Caco-2 (cell line): ENCODE data around the gene PAPSS2. TPM values are rescaled to one million over a fixed set of nuclear protein-coding genes. Genes with fewer than 3 reads are reported as not detected.
"Not testable (repeated sequence)": the region's sequence is repeated elsewhere in the genome, so short reads cannot be mapped to it uniquely, and the experiment has no call there.

Experiments
- BruUV-seq: library from RNA; stranded (reverse); fragments of 400-500 nt; replicated peaks from 2 replicates; lab custom pipeline; 2021; lab: Mats Ljungman, UMichigan
- CTCF ChIA-PET: fragments of 300-600 bp; sonication (Branson Sonifier 250); formaldehyde crosslinking; loops from one replicate; lab custom pipeline; 2022; ENCODE audit warnings: antibody characterized with exemption; lab: Charles Lee
- POLR2A ChIA-PET: fragments of 300-600 bp; sonication (Branson Sonifier 250); formaldehyde crosslinking; loops from one replicate; lab custom pipeline; 2022; ENCODE audit warnings: antibody characterized with exemption; lab: Charles Lee
- DNase-seq, 2 experiments: peaks; one replicate each; pipeline versions ENCODE4 v3.0.0 to v3.0.0-alpha.2; 2020 to 2022
- H3K27me3 ChIP-seq: replicated peaks from 2 replicates; pipeline ENCODE4 v1.6.0; 2011; ENCODE audit warnings: low read length; ENCODE audit not compliant: control insufficient read depth, insufficient read depth
- H3K36me3 ChIP-seq: 2 replicates; pipeline ENCODE4 v1.5.1; 2011; ENCODE audit warnings: low read length; ENCODE audit not compliant: control insufficient read depth, insufficient read depth
- H3K4me1 ChIP-seq: fragments of 250-450 bp; sonication (Bioruptor Pico); 2 replicates; pipeline ENCODE4 v1.5.1; 2020; ENCODE audit warnings: mild to moderate bottlenecking
- H3K4me3 ChIP-seq: 2 replicates; pipeline ENCODE4 v1.5.1; 2011; ENCODE audit warnings: low read depth, mild to moderate bottlenecking, control low read depth, low read length
- H3K9me3 ChIP-seq: fragments of 250-450 bp; sonication (Bioruptor Pico); 2 replicates; pipeline ENCODE4 v1.5.1; 2020; ENCODE audit warnings: mild to moderate bottlenecking, moderate library complexity
- H3K27ac Mint-ChIP-seq: one replicate; pipeline ENCODE4 v1.8.0; 2022; ENCODE audit warnings: mixed read lengths; ENCODE audit not compliant: unreplicated experiment
- H3K27me3 Mint-ChIP-seq: one replicate; pipeline ENCODE4 v1.8.0; 2022; ENCODE audit warnings: mixed read lengths; ENCODE audit not compliant: insufficient read depth, unreplicated experiment
- H3K36me3 Mint-ChIP-seq: one replicate; pipeline ENCODE4 v1.8.0; 2022; ENCODE audit warnings: mild to moderate bottlenecking, mixed read lengths; ENCODE audit not compliant: insufficient read depth, unreplicated experiment
- H3K4me1 Mint-ChIP-seq: one replicate; pipeline ENCODE4 v1.8.0; 2022; ENCODE audit warnings: low read depth, mixed read lengths; ENCODE audit not compliant: unreplicated experiment
- H3K4me3 Mint-ChIP-seq: one replicate; pipeline ENCODE4 v1.8.0; 2022; ENCODE audit warnings: mild to moderate bottlenecking, moderate library complexity, mixed read lengths; ENCODE audit not compliant: unreplicated experiment
- H3K9me3 Mint-ChIP-seq: one replicate; pipeline ENCODE4 v1.8.0; 2022; ENCODE audit warnings: mixed read lengths; ENCODE audit not compliant: unreplicated experiment
- intact Hi-C: fragments of 100-400 bp; cut with micrococcal nuclease; formaldehyde crosslinking; loops from one replicate; pipeline ENCODE4 v1.10.0; 2022; ENCODE audit not compliant: unreplicated experiment
- total RNA-seq: library from RNA; stranded (reverse); gene quantifications from 2 replicates; pipeline ENCODE4 v1.2.3, GENCODE V29; 2022
- TF ChIP-seq, protein P1 (sequence below), 2 experiments: fragments of 200-600 bp in 1 of 2; IDR thresholded peaks; 1 replicate in 1 of 2; 2 replicates in 1 of 2; pipeline versions ENCODE4 v1.5.1 to v1.8.0; 2011 to 2022; ENCODE audit warnings: antibody characterized with exemption in 1 of 2, control low read depth in 1 of 2, inconsistent platforms in 1 of 2, low read depth in 1 of 2, low read length in 1 of 2, mild to moderate bottlenecking in 1 of 2, moderate library complexity in 1 of 2; ENCODE audit not compliant: insufficient read depth in 1 of 2, severe bottlenecking in 1 of 2, unreplicated experiment in 1 of 2

Gene PAPSS2
- total RNA-seq, 1 experiment from 2014 or later: 4.3 TPM

DNA sequence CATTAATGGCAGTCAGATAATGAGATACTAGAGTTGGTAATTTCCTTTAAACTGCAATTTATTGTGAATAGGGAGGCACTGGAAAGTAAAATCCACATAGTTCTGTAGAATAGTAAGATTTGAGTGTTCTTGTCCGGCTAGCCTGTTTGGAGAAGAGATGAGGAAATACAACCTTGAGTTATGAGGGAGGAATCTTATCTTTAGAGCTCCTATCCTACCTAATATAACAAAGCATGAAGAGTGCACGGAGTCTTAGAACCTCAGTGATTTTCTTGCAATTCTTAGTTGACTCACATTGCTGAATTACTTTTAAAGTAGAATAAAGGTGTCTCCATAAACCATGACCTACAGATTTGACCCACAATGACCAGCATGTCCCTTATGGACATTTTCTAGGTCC, 84.9 kb downstream of the PAPSS2 start:
- intact Hi-C loops: no loop called here
- CTCF ChIA-PET: no interaction called here

DNA sequence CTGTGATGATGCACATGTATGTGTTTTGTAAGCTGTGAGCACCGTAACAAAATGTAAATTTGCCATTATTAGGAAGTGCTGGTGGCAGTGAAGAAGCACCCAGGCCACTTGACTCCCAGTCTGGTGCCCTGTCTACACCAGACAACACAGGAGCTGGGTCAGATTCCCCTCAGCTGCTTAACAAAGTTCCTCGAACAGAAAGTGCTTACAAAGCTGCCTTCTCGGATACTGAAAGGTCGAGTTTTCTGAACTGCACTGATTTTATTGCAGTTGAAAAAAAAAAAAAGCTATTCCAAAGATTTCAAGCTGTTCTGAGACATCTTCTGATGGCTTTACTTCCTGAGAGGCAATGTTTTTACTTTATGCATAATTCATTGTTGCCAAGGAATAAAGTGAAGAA, 87.2 kb downstream of the PAPSS2 start:
- no peak for DNase-seq
- ChIA-PET POLR2A (no interaction called here), CTCF (interaction anchor here (0.6 kb wide), 1 partner anchor 34 kb away, joined by 3 read pairs; no protein-coding TSS in a partner anchor)
- TF ChIP-seq, protein P1, sequence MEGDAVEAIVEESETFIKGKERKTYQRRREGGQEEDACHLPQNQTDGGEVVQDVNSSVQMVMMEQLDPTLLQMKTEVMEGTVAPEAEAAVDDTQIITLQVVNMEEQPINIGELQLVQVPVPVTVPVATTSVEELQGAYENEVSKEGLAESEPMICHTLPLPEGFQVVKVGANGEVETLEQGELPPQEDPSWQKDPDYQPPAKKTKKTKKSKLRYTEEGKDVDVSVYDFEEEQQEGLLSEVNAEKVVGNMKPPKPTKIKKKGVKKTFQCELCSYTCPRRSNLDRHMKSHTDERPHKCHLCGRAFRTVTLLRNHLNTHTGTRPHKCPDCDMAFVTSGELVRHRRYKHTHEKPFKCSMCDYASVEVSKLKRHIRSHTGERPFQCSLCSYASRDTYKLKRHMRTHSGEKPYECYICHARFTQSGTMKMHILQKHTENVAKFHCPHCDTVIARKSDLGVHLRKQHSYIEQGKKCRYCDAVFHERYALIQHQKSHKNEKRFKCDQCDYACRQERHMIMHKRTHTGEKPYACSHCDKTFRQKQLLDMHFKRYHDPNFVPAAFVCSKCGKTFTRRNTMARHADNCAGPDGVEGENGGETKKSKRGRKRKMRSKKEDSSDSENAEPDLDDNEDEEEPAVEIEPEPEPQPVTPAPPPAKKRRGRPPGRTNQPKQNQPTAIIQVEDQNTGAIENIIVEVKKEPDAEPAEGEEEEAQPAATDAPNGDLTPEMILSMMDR (IDR thresholded peaks at IDR 0.05; ENCODE audit: insufficient read depth in 1 of 2, low read depth in 1 of 2, low read length in 1 of 2, severe bottlenecking in 1 of 2, unreplicated experiment in 1 of 2): no peak
- H3K4me3 Mint-ChIP-seq: no peak overlapping the region
- no peaks in the 10 kb centered on the region for H3K4me1 Mint-ChIP-seq
- intact Hi-C loops: no loop called here
- Histone ChIP-seq H3K4me1 (no peaks in the 10 kb centered on the region), H3K4me3 (no peak overlapping the region), H3K27me3 (no peaks in the 10 kb centered on the region), H3K36me3 (no peaks in the 10 kb centered on the region; the same call in 1 of the 2 replicates), H3K9me3 (no peaks in the 10 kb centered on the region)
- H3K27me3 Mint-ChIP-seq: no peaks in the 10 kb centered on the region
- H3K36me3 Mint-ChIP-seq: no peaks in the 10 kb centered on the region
- H3K9me3 Mint-ChIP-seq: no peaks in the 10 kb centered on the region
- no TSS peak for BruUV-seq
- H3K27ac Mint-ChIP-seq: no peak overlapping the region

More for the DNA sequence above, 84.9 kb downstream of the PAPSS2 start:
- no peak for DNase-seq
- Histone ChIP-seq H3K9me3 (no peaks in the 10 kb centered on the region), H3K4me3 (no peak overlapping the region), H3K27me3 (no peaks in the 10 kb centered on the region), H3K36me3 (no peaks in the 10 kb centered on the region; the same call in 1 of the 2 replicates), H3K4me1 (0 out of 2 replicates have a peak, but pooled peaks cover 4% of the 10 kb centered on the region)
- H3K4me3 Mint-ChIP-seq: no peak overlapping the region
- no peaks in the 10 kb centered on the region for H3K4me1 Mint-ChIP-seq
- TF ChIP-seq, protein P1 (IDR thresholded peaks at IDR 0.05; ENCODE audit: insufficient read depth in 1 of 2, low read depth in 1 of 2, low read length in 1 of 2, severe bottlenecking in 1 of 2, unreplicated experiment in 1 of 2): no peak
- BruUV-seq: no TSS peak
- no peak overlapping the region for H3K27ac Mint-ChIP-seq
- H3K36me3 Mint-ChIP-seq: no peaks in the 10 kb centered on the region
- H3K9me3 Mint-ChIP-seq: no peaks in the 10 kb centered on the region
- POLR2A ChIA-PET: no interaction called here
- no peaks in the 10 kb centered on the region for H3K27me3 Mint-ChIP-seq

DNA sequence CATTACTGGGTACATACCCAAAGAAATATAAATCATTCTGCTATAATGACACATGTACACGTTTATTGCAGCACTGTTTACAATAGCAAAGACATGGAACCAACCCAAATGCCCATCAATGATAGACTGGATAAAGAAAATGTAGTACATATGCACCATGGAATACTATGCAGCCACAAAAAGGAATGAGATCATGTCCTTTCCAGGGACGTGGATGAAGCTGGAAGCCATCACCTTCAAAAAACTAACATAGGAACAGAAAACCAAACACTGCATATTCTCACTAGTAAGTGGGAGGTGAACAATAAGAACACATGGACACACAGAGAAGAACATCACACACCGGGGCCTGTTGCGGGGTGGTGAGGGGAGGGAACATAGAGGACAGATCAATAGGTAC, 88.6 kb downstream of the PAPSS2 start:
- H3K9me3 Mint-ChIP-seq, H3K36me3 ChIP-seq, DNase-seq, H3K4me3 ChIP-seq, CTCF ChIA-PET, H3K36me3 Mint-ChIP-seq, H3K27ac Mint-ChIP-seq, BruUV-seq, H3K27me3 Mint-ChIP-seq, H3K4me1 Mint-ChIP-seq, intact Hi-C loops, H3K4me1 ChIP-seq, H3K27me3 ChIP-seq, H3K9me3 ChIP-seq, H3K4me3 Mint-ChIP-seq, POLR2A ChIA-PET: not testable (repeated sequence)
